HepG2 (cell line): ENCODE data around the gene ANKS3. TPM values are rescaled to one million over a fixed set of nuclear protein-coding genes. Genes with fewer than 3 reads are reported as not detected.
A peak's percentile ranks its signal among the peaks of the same experiment; 100 is the strongest.

Experiments
- ATAC-seq: fragments of 200-7000 bp; cut with Tn5 transposase; 3 replicates; pipeline ENCODE4 v1.9.1; 2020; ENCODE audit warnings: mild to moderate bottlenecking, moderate library complexity
- BruUV-seq: library from RNA; stranded (reverse); fragments of 400-500 nt; replicated peaks from 2 replicates; lab custom pipeline; 2021; lab: Mats Ljungman, UMichigan
- CTCF ChIA-PET: fragments of 300-600 bp; formaldehyde crosslinking; extraction: SDS; loops from one replicate; lab custom pipeline; 2021; ENCODE audit warnings: low total read pairs, inconsistent platforms, low intra/inter-chr PET ratio; lab: Yijun Ruan, JAX
- POLR2A ChIA-PET: fragments of 350-600 bp; sonication (Branson Sonifier 250); formaldehyde crosslinking; loops from one replicate; lab custom pipeline; 2020; ENCODE audit warnings: antibody characterized with exemption, inconsistent platforms; lab: Yijun Ruan, JAX
- DNase-seq: peaks from one replicate; pipeline ENCODE4 v3.0.0-alpha.2; 2015; ENCODE audit warnings: low spot score
- FAIRE-seq: peaks from 3 replicates; lab custom pipeline; 2011; peaks lifted over from hg19 to GRCh38; lab: Jason Lieb, UNC
- H2AFZ ChIP-seq: one replicate; pipeline ENCODE4 v1.6.1; 2011; ENCODE audit warnings: low read length, inconsistent platforms
- H3K27ac ChIP-seq: fragments of 300-600 bp; 3 replicates; pipeline ENCODE4 v1.8.0; 2011; ENCODE audit warnings: mixed run types, mild to moderate bottlenecking, mixed read lengths, low read length, inconsistent platforms; ENCODE audit not compliant: insufficient read depth; ENCODE audit errors: extremely low read length
- H3K27me3 ChIP-seq, 2 experiments: fragments of 200-600 bp in 1 of 2; 2 replicates in 1 of 2; 3 replicates in 1 of 2; pipeline versions ENCODE4 v1.6.0 to v1.8.0; 2011; ENCODE audit warnings: low read length in 2 of 2, mild to moderate bottlenecking in 2 of 2, moderate library complexity in 2 of 2, inconsistent platforms in 1 of 2; ENCODE audit not compliant: insufficient read depth in 2 of 2, control insufficient read depth in 1 of 2
- H3K36me3 ChIP-seq, 2 experiments: fragments of 200-600 bp in 1 of 2; replicated peaks in 1 of 2; 2 replicates in 1 of 2; 3 replicates in 1 of 2; pipeline versions ENCODE4 v1.5.1 to v1.8.0; 2011; ENCODE audit warnings: low read length in 2 of 2, inconsistent platforms in 1 of 2; ENCODE audit not compliant: insufficient read depth in 2 of 2, control insufficient read depth in 1 of 2
- H3K4me1 ChIP-seq: 2 replicates; pipeline ENCODE4 v1.5.1; 2012; ENCODE audit warnings: low read length, inconsistent platforms; ENCODE audit not compliant: insufficient read depth
- H3K4me2 ChIP-seq: 2 replicates; pipeline ENCODE4 v1.6.0; 2011; ENCODE audit warnings: low read depth, low read length, inconsistent platforms
- H3K4me3 ChIP-seq, 3 experiments: fragments of 200-600 bp in 1 of 3; sonication (generic), shearing (Covaris generic) in 1 of 3; replicated peaks in 1 of 3; 2 replicates each; pipeline ENCODE4 v1.5.1; 2011 to 2016; ENCODE audit warnings: low read length in 3 of 3, inconsistent platforms in 2 of 3, low read depth in 2 of 3, mild to moderate bottlenecking in 2 of 3, control low read depth in 1 of 3, mixed read lengths in 1 of 3; ENCODE audit not compliant: insufficient read depth in 1 of 3
- H3K79me2 ChIP-seq: one replicate; pipeline ENCODE4 v1.6.1; 2011; ENCODE audit warnings: low read length, inconsistent platforms; ENCODE audit not compliant: insufficient read depth
- H3K9ac ChIP-seq: 2 replicates; pipeline ENCODE4 v1.6.0; 2011; ENCODE audit warnings: mild to moderate bottlenecking, low read depth, low read length, inconsistent platforms; ENCODE audit not compliant: insufficient read depth
- H3K9me3 ChIP-seq: 2 replicates; pipeline ENCODE4 v1.5.1; 2012; ENCODE audit warnings: mild to moderate bottlenecking, low read length
- H4K20me1 ChIP-seq: 2 replicates; pipeline ENCODE4 v1.6.0; 2011; ENCODE audit warnings: inconsistent platforms, mild to moderate bottlenecking, low read length, moderate library complexity; ENCODE audit not compliant: insufficient read depth
- CENPX ChIP-seq: sonication (generic); formaldehyde crosslinking; IDR thresholded peaks from 2 replicates; pipeline ENCODE4 v1.9.0; 2021; ENCODE audit warnings: mild to moderate bottlenecking, missing genetic modification reagents, moderate library complexity
- CHCHD3 ChIP-seq: sonication (generic); formaldehyde crosslinking; IDR thresholded peaks from 2 replicates; pipeline ENCODE4 v1.8.0; 2022; ENCODE audit warnings: mild to moderate bottlenecking, missing genetic modification reagents, moderate library complexity
- HDAC2 ChIP-seq: sonication (generic); formaldehyde crosslinking; IDR thresholded peaks from 2 replicates; pipeline ENCODE4 v1.4.0; 2020; ENCODE audit warnings: missing genetic modification reagents
- NCOA1 ChIP-seq: sonication (generic); formaldehyde crosslinking; IDR thresholded peaks from 2 replicates; pipeline ENCODE4 v1.9.0; 2021; ENCODE audit warnings: missing genetic modification reagents
- NFYC ChIP-seq: IDR thresholded peaks from 2 replicates; pipeline ENCODE4 v1.6.1; 2016; ENCODE audit warnings: missing genetic modification reagents, missing compliant biosample characterization
- PRMT3 ChIP-seq: sonication (generic); formaldehyde crosslinking; IDR thresholded peaks from 2 replicates; pipeline ENCODE4 v1.8.1; 2022; ENCODE audit warnings: low read depth, mild to moderate bottlenecking, moderate library complexity, missing genetic modification reagents, borderline replicate concordance
- ZBTB38 ChIP-seq: sonication (generic); formaldehyde crosslinking; IDR thresholded peaks from 2 replicates; pipeline ENCODE4 v1.5.1; 2020; ENCODE audit warnings: mild to moderate bottlenecking, missing genetic modification reagents
- ZNF274 ChIP-seq: sonication (generic); formaldehyde crosslinking; IDR thresholded peaks from 2 replicates; pipeline ENCODE4 v1.5.1; 2020; ENCODE audit warnings: mild to moderate bottlenecking, missing genetic modification reagents
- ZNF329 ChIP-seq: sonication (generic); formaldehyde crosslinking; IDR thresholded peaks from 2 replicates; pipeline ENCODE4 v1.9.0; 2021; ENCODE audit warnings: low read depth, mild to moderate bottlenecking, missing genetic modification reagents
- ZNF468 ChIP-seq: sonication (generic); formaldehyde crosslinking; IDR thresholded peaks from 2 replicates; pipeline ENCODE4 v1.8.0; 2022; ENCODE audit warnings: mild to moderate bottlenecking, moderate library complexity, missing genetic modification reagents
- WGBS: methylation state at CpG from one replicate; pipeline ENCODE4 v1.1.6; 2017; ENCODE audit warnings: low lambda C conversion rate; 5-methylcytosine and 5-hydroxymethylcytosine counted together
- in situ Hi-C: cut with HindIII; loops from 2 replicates; pipeline ENCODE4 v1.10.0; 2017; ENCODE audit warnings: low pct_unique_long_range_greater_than_20kb; ENCODE audit not compliant: extremely low pct_ligation_motif_present
- intact Hi-C: fragments of 100-400 bp; cut with micrococcal nuclease; formaldehyde crosslinking; loops from one replicate; pipeline ENCODE4 v1.10.0; 2022; ENCODE audit not compliant: unreplicated experiment
- polyA plus RNA-seq, 8 experiments: library from polyadenylated mRNA; depleted of rRNA in 3 of 8; stranded (reverse) in 7 of 8; unstranded in 1 of 8; fragments of >200 nt; fragmentation: Illumina TruSeq in 4 of 8; extraction: Trizol in 4 of 8; gene quantifications; 2 replicates each; pipeline versions ENCODE4 v1.2.1 to v1.2.3, GENCODE V29; 2011 to 2016; ENCODE audit warnings: low read depth in 4 of 8, missing spikeins in 1 of 8, mixed read lengths in 1 of 8; ENCODE audit not compliant: insufficient read depth in 1 of 8
- total RNA-seq, 5 experiments: library from RNA; depleted of rRNA; stranded (reverse); fragments of >200 nt; fragmentation: Illumina TruSeq; extraction: Trizol; gene quantifications; 2 replicates each; pipeline ENCODE4 v1.2.3, GENCODE V29; 2016; ENCODE audit warnings: low read depth in 1 of 5
- TF ChIP-seq, protein P1 (sequence below): sonication (generic); formaldehyde crosslinking; IDR thresholded peaks from 2 replicates; pipeline ENCODE4 v1.5.0; 2020; ENCODE audit warnings: missing genetic modification reagents
- TF ChIP-seq, protein P2 (sequence below): sonication (generic); formaldehyde crosslinking; IDR thresholded peaks from 2 replicates; pipeline ENCODE4 v1.4.0; 2020; ENCODE audit warnings: mild to moderate bottlenecking, low read depth, missing genetic modification reagents
- TF ChIP-seq, protein P3 (sequence below): sonication (generic); formaldehyde crosslinking; IDR thresholded peaks from 2 replicates; pipeline ENCODE4 v1.5.1; 2020; ENCODE audit warnings: missing genetic modification reagents, mild to moderate bottlenecking, borderline replicate concordance

The ANKS3 gene
- total and polyA plus RNA-seq, 2 of the 13 experiments (the other 11 are each of a cell fraction or from before 2014, with no cell fraction given), result 11.4 to 15.9 TPM

DNA sequence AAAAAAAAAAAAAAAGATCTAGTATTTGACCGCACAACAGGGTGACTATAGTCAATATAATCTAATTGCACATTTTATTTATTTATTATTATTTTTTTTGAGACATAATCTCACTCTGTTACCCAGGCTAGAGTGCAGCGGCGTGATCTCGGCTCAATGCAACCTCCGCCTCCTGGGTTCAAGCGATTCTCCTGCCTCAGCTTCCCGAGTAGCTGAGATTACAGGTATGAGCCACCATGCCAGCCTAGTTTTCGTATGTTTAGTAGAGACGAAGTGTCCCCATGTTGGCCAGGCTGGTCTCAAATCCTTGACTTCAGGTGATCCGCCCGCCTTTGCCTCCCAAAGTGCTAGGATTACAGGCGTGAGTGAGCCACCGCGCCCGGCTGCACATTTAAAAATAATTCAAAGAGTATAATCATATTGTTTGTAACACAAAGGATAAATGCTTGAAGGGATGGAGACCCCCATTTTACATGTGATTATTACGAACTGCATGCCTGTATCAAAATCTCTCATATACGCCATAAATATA lies 794 bp downstream of the ANKS3 start:
- Histone ChIP-seq H3K9ac (peak overlapping the region; percentile 95), H3K27ac (peak overlapping the region; percentile 80), H4K20me1 (no peaks in the 10 kb centered on the region), H3K36me3 (peaks cover 4 to 10% of the 10 kb centered on the region in 2 experiments; a peak in 3 of 5 replicates), H3K79me2 (peaks cover 21% of the 10 kb centered on the region), H3K4me1 (peaks cover 20% of the 10 kb centered on the region), H2AFZ (no peak overlapping the region), H3K27me3 (no peaks in the 10 kb centered on the region; a peak in 2 of 5 replicates), H3K4me2 (peak overlapping the region; percentile 81), H3K4me3 (peak overlapping the region; percentile 98 to 100 (median 100)), H3K9me3 (no peaks in the 10 kb centered on the region)
- 22% methylated on average over 17 of the region's 17 CpGs for WGBS
- ChIA-PET POLR2A (interaction anchor here (0.9 to 3.1 kb wide), 4 partner anchors 23 to 225 kb away, joined by 3 to 40 read pairs (median 10); partner anchors contain the start of genes SEC14L5 and ZNF500), CTCF (interaction anchor here (0.6 kb wide), 1 partner anchor 81 kb away, joined by 3 read pairs; no protein-coding TSS in a partner anchor)
- BruUV-seq, result no TSS peak
- DNase-seq, result no peak
- TF ChIP-seq ZNF468 (CRISPR knock-in tag) (no peak), ZBTB38 (CRISPR knock-in tag) (peak; percentile 69; the same call in 1 of the 2 replicates)
- ATAC-seq, result no peak
- in situ Hi-C loops (no loop called here), intact Hi-C loops (loop anchor here (5.0 kb wide), 1 partner anchor 69 kb away; the partner anchor contains the start of gene ROGDI)
- no peak for FAIRE-seq

DNA sequence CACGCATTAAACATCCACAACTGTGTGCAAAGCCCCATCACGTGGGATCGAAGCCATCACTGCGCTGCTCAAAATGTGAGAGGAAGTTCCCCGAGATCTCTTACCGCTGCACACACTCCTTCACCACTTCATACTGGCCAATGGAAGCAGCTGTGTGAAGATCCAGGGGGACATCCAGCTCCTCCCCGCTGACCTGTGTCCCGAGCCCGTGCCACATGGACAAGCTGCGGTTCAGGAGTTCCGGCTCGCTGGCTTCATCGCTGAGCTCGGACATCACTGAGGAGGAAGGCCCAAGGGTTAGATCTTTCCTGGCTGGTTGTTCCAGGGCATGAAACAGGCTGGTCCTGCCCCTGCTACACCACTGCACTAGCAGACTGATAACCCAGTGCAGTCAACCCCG lies 4.2 kb downstream of the ANKS3 start:
- CTCF ChIA-PET, result no interaction called here
- Histone ChIP-seq H3K27me3 (no peaks in the 10 kb centered on the region; a peak in 2 of 5 replicates), H3K4me1 (peaks cover 13% of the 10 kb centered on the region), H3K79me2 (peaks cover 21% of the 10 kb centered on the region), H3K4me2 (no peak overlapping the region), H3K36me3 (peaks cover 9 to 30% of the 10 kb centered on the region in 2 experiments), H3K9ac (no peak overlapping the region), H3K27ac (no peak overlapping the region), H2AFZ (no peak overlapping the region), H3K4me3 (no peak overlapping the region), H4K20me1 (no peaks in the 10 kb centered on the region), H3K9me3 (no peaks in the 10 kb centered on the region)
- POLR2A ChIA-PET, result no interaction called here
- FAIRE-seq (no peak), DNase-seq (no peak), ATAC-seq (no peak)
- in situ Hi-C loops (no loop called here), intact Hi-C loops (loop anchor here (5.0 kb wide), 1 partner anchor 72 kb away; the partner anchor contains the start of gene ROGDI)
- 95% methylated on average over 11 of the region's 15 CpGs for WGBS
- no TSS peak for BruUV-seq
- no peak for TF ChIP-seq NCOA1 (CRISPR knock-in tag)
- TF ChIP-seq CHCHD3 (CRISPR knock-in tag), result no peak
- no peak for TF ChIP-seq CENPX (CRISPR knock-in tag)
- TF ChIP-seq, protein P1, sequence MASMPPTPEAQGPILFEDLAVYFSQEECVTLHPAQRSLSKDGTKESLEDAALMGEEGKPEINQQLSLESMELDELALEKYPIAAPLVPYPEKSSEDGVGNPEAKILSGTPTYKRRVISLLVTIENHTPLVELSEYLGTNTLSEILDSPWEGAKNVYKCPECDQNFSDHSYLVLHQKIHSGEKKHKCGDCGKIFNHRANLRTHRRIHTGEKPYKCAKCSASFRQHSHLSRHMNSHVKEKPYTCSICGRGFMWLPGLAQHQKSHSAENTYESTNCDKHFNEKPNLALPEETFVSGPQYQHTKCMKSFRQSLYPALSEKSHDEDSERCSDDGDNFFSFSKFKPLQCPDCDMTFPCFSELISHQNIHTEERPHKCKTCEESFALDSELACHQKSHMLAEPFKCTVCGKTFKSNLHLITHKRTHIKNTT (CRISPR knock-in tag), result no peak
- TF ChIP-seq ZNF329 (CRISPR knock-in tag), result no peak
- TF ChIP-seq ZNF274 (CRISPR knock-in tag), result no peak
- TF ChIP-seq HDAC2 (CRISPR knock-in tag), result no peak
- TF ChIP-seq, protein P2, sequence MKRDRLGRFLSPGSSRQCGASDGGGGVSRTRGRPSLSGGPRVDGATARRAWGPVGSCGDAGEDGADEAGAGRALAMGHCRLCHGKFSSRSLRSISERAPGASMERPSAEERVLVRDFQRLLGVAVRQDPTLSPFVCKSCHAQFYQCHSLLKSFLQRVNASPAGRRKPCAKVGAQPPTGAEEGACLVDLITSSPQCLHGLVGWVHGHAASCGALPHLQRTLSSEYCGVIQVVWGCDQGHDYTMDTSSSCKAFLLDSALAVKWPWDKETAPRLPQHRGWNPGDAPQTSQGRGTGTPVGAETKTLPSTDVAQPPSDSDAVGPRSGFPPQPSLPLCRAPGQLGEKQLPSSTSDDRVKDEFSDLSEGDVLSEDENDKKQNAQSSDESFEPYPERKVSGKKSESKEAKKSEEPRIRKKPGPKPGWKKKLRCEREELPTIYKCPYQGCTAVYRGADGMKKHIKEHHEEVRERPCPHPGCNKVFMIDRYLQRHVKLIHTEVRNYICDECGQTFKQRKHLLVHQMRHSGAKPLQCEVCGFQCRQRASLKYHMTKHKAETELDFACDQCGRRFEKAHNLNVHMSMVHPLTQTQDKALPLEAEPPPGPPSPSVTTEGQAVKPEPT, result no peak
- TF ChIP-seq, protein P3, sequence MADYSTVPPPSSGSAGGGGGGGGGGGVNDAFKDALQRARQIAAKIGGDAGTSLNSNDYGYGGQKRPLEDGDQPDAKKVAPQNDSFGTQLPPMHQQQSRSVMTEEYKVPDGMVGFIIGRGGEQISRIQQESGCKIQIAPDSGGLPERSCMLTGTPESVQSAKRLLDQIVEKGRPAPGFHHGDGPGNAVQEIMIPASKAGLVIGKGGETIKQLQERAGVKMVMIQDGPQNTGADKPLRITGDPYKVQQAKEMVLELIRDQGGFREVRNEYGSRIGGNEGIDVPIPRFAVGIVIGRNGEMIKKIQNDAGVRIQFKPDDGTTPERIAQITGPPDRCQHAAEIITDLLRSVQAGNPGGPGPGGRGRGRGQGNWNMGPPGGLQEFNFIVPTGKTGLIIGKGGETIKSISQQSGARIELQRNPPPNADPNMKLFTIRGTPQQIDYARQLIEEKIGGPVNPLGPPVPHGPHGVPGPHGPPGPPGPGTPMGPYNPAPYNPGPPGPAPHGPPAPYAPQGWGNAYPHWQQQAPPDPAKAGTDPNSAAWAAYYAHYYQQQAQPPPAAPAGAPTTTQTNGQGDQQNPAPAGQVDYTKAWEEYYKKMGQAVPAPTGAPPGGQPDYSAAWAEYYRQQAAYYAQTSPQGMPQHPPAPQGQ (CRISPR knock-in tag), result no peak
- no peak for TF ChIP-seq NFYC (CRISPR knock-in tag)
- no peak for TF ChIP-seq PRMT3 (CRISPR knock-in tag)
